ENCODE data around the gene SORCS2.

The SORCS2 gene

GRCh38 chr4:7691061-7691460 is 498.7 kb downstream of the SORCS2 start:
- DNase-seq (ENCODE audit: low read depth in 2 of 2): no peak
- H3K4me3 ChIP-seq (replicated peaks in 1 of 2; ENCODE audit: low read depth in 2 of 2, low read length in 2 of 2): no peak overlapping the region
- TF ChIP-seq CTCF (IDR thresholded peaks at IDR 0.05; ENCODE audit: low read depth, low read length): no peak

GRCh38 chr4:7691982-7692381 is 499.6 kb downstream of the SORCS2 start:
- no peak for TF ChIP-seq CTCF (IDR thresholded peaks at IDR 0.05; ENCODE audit: low read depth, low read length)
- DNase-seq (ENCODE audit: low read depth in 2 of 2): no peak
- H3K4me3 ChIP-seq (replicated peaks in 1 of 2; ENCODE audit: low read depth in 2 of 2, low read length in 2 of 2): no peak overlapping the region

GRCh38 chr4:7692451-7693236 is 500.3 kb downstream of the SORCS2 start:
- no peak for TF ChIP-seq CTCF (IDR thresholded peaks at IDR 0.05; ENCODE audit: low read depth, low read length)
- no peak for DNase-seq (ENCODE audit: low read depth in 2 of 2)

GRCh38 chr4:7693237-7693608 is 500.9 kb downstream of the SORCS2 start:
- no peak for TF ChIP-seq CTCF (IDR thresholded peaks at IDR 0.05; ENCODE audit: low read depth, low read length)
- no peak for DNase-seq (ENCODE audit: low read depth in 2 of 2)
- no peak overlapping the region for H3K4me3 ChIP-seq (replicated peaks in 1 of 2; ENCODE audit: low read depth in 2 of 2, low read length in 2 of 2)

More at GRCh38 chr4:7692451-7693236, 500.3 kb downstream of the SORCS2 start:
- H3K4me3 ChIP-seq (replicated peaks in 1 of 2; ENCODE audit: low read depth in 2 of 2, low read length in 2 of 2): no peak overlapping the region

- no peak overlapping the region for H3K4me3 ChIP-seq (replicated peaks in 1 of 2; ENCODE audit: low read depth in 2 of 2, low read length in 2 of 2)
- DNase-seq (ENCODE audit: low read depth in 2 of 2): no peak
- TF ChIP-seq CTCF (IDR thresholded peaks at IDR 0.05; ENCODE audit: low read depth, low read length): no peak
Measured at GRCh38 chr4:7693711-7694110, 501.4 kb downstream of the SORCS2 start.

- no peak for DNase-seq (ENCODE audit: low read depth in 2 of 2)
- no peak for TF ChIP-seq CTCF (IDR thresholded peaks at IDR 0.05; ENCODE audit: low read depth, low read length)
Measured at GRCh38 chr4:7694324-7694723, 502.0 kb downstream of the SORCS2 start.

GRCh38 chr4:7697343-7697742 is 505.0 kb downstream of the SORCS2 start:
- TF ChIP-seq CTCF (IDR thresholded peaks at IDR 0.05; ENCODE audit: low read depth, low read length): no peak
- no peak overlapping the region for H3K4me3 ChIP-seq (replicated peaks in 1 of 2; ENCODE audit: low read depth in 2 of 2, low read length in 2 of 2)
- DNase-seq (ENCODE audit: low read depth in 2 of 2): no peak

More at GRCh38 chr4:7694324-7694723, 502.0 kb downstream of the SORCS2 start:
- H3K4me3 ChIP-seq (replicated peaks in 1 of 2; ENCODE audit: low read depth in 2 of 2, low read length in 2 of 2): no peak overlapping the region
